Mesothelial cell of epicardium (in vitro differentiated cells): ENCODE data around the gene NR1H2. TPM values are rescaled to one million over a fixed set of nuclear protein-coding genes. Genes with fewer than 3 reads are reported as not detected.
A peak's percentile ranks its signal among the peaks of the same experiment; 100 is the strongest.
"Not testable (repeated sequence)": the region's sequence is repeated elsewhere in the genome, so short reads cannot be mapped to it uniquely, and the experiment has no call there.

ENCODE experiments used
- DNase-seq, 2 experiments: peaks; one replicate each; pipeline ENCODE4 v3.0.0; 2021; ENCODE audit warnings: low spot score in 2 of 2; ENCODE audit not compliant: unreplicated experiment in 2 of 2
- H3K27ac Mint-ChIP-seq: 2 replicates; pipeline ENCODE4 v1.8.0; 2021; ENCODE audit warnings: mixed read lengths
- H3K27me3 Mint-ChIP-seq: 2 replicates; pipeline ENCODE4 v1.8.0; 2021; ENCODE audit warnings: low read depth, mixed read lengths
- H3K36me3 Mint-ChIP-seq: 2 replicates; pipeline ENCODE4 v1.8.0; 2021; ENCODE audit warnings: mixed read lengths
- H3K4me1 Mint-ChIP-seq: 2 replicates; pipeline ENCODE4 v1.8.0; 2021; ENCODE audit warnings: mixed read lengths
- H3K4me3 Mint-ChIP-seq: 2 replicates; pipeline ENCODE4 v1.8.0; 2021; ENCODE audit warnings: mild to moderate bottlenecking, moderate library complexity, mixed read lengths
- H3K9me3 Mint-ChIP-seq: 2 replicates; pipeline ENCODE4 v1.8.0; 2021; ENCODE audit warnings: mixed read lengths
- total RNA-seq: library from RNA; stranded (reverse); gene quantifications from 3 replicates; pipeline ENCODE4 v1.2.1, GENCODE V29; 2021
- TF ChIP-seq, protein P1 (sequence below): fragments of 200-600 bp; sonication (generic); IDR thresholded peaks from one replicate; pipeline ENCODE4 v1.5.0; 2021; ENCODE audit warnings: antibody characterized with exemption; ENCODE audit not compliant: unreplicated experiment

The NR1H2 gene
- total RNA-seq, 1 donor from 2014 or later: 39.1 TPM

DNA sequence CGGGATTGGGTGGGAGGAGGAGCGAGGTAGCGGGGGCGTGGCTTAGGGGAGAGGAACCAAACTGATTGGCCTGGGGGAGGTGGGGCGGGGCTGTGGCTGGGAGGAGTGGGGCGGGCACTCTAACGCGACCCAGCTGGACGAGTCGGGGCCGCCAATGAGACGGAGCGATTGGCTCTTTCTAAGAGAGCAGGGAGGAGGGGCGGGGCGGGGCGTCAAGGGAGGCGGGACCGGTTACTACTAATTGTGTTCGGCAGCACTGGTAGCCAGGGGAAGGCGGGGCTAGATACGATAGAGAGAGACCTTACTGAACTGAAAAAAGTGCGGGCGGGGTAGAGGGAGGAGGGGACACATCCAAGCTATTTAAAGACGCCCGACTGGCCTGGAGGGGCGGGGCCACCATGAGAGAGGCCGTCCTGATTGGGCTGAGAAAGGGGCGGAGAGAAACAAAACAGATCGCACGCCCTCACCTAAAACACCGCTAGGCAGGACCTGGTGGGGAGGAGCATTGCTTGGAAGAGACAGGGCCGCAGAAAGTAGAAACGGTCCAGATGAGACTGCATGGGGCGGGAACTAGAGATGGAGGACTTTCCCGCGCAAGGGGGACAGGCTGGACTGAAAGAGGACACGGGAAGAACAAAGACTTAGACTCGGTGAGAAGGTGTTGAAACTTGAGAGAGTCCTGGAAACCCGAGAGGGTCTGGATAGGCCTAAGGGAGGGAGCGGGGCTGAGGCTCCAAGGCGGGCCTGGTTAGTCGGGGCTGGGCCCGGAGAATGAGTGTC is 46.9 kb upstream of the NR1H2 start, which contains the start of gene KCNC3:
TSS of gene KCNC3 (minus strand) at position 232 of the 780 bp plus-strand sequence. CDS start 295 bp downstream, outside the sequence.
- Mint-ChIP-seq H3K4me3 (peak within 1 kb of the TSS; percentile 80), H3K4me1 (peaks cover 63% of the 10 kb centered on the region), H3K36me3 (no peaks in the 10 kb centered on the region)

DNA sequence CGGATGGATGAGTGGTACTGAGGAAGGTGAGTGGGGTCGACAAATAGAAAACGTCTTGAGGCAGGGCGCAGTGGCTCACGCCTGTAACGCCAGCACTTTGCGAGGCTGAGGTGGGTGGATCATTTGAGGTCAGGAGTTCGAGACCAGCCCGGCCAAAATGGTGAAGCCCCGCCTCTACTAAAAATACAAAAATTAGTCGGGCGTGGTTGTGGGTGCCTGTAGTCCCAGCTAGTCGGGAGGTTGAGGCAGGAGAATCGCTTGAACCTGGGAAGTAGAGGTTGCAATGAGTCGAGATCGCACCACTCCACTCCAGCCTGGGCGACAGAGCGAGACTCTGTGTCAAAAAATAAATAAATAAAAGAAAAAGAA is 46.3 kb upstream of the NR1H2 start:
- Mint-ChIP-seq H3K4me3 (peak overlapping the region; percentile 80), H3K4me1 (peaks cover 57% of the 10 kb centered on the region), H3K27me3 (peaks cover 46% of the 10 kb centered on the region), H3K27ac (peak overlapping the region; percentile 96)
- not testable (repeated sequence) for H3K9me3 Mint-ChIP-seq, H3K36me3 Mint-ChIP-seq, DNase-seq

More for the DNA sequence above, 46.9 kb upstream of the NR1H2 start, which contains the start of gene KCNC3:
- TF ChIP-seq, protein P1, sequence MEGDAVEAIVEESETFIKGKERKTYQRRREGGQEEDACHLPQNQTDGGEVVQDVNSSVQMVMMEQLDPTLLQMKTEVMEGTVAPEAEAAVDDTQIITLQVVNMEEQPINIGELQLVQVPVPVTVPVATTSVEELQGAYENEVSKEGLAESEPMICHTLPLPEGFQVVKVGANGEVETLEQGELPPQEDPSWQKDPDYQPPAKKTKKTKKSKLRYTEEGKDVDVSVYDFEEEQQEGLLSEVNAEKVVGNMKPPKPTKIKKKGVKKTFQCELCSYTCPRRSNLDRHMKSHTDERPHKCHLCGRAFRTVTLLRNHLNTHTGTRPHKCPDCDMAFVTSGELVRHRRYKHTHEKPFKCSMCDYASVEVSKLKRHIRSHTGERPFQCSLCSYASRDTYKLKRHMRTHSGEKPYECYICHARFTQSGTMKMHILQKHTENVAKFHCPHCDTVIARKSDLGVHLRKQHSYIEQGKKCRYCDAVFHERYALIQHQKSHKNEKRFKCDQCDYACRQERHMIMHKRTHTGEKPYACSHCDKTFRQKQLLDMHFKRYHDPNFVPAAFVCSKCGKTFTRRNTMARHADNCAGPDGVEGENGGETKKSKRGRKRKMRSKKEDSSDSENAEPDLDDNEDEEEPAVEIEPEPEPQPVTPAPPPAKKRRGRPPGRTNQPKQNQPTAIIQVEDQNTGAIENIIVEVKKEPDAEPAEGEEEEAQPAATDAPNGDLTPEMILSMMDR: no peak
- Mint-ChIP-seq H3K27me3 (peaks cover 46% of the 10 kb centered on the region), H3K27ac (peak within 1 kb of the TSS; percentile 96), H3K9me3 (no peaks in the 10 kb centered on the region)
- peak; percentile 99 to 100 for DNase-seq

DNA sequence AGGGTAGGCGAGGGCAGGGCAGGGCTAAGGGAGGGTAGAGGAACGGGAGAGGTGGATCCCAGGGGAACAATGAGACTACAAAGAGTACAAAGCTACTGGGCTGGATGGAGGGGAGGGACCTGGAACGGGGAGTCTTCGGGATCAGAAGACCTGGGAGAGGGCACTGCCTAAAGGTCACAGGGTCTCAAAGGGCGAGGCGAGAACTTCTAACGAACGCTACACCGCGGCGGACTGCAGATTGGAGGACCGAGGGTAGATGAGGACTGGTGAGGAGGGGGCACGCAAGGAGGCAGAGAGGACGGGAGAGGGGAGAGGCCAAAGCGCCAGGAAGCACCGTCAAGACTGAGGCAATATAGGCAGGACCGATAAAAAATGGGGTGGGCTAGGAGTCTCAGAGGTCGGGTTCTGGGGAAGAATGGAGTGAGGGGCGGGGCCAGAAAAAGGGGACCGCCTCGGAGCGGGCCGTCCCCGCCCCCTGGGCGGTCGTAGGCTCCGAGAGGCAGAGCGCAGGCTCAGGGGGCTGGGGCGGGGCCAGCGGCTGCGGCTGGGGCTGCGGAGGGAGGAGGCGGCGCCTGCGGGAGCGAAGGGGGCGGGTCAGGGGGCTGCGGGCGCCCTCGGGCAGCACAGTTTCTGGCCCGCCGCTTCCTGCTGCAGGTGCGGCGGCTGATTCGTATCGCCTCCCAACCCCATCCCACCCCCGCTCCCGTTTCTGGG is 45.7 kb upstream of the NR1H2 start:
- H3K36me3 Mint-ChIP-seq: no peaks in the 10 kb centered on the region
- H3K4me1 Mint-ChIP-seq: peaks cover 53% of the 10 kb centered on the region
- DNase-seq: peak; percentile 91 to 93
- peak overlapping the region; percentile 80 for H3K4me3 Mint-ChIP-seq
- peak overlapping the region; percentile 100 for H3K27ac Mint-ChIP-seq
- peaks cover 5% of the 10 kb centered on the region for H3K9me3 Mint-ChIP-seq
- peaks cover 46% of the 10 kb centered on the region for H3K27me3 Mint-ChIP-seq
- TF ChIP-seq, protein P1: no peak

DNA sequence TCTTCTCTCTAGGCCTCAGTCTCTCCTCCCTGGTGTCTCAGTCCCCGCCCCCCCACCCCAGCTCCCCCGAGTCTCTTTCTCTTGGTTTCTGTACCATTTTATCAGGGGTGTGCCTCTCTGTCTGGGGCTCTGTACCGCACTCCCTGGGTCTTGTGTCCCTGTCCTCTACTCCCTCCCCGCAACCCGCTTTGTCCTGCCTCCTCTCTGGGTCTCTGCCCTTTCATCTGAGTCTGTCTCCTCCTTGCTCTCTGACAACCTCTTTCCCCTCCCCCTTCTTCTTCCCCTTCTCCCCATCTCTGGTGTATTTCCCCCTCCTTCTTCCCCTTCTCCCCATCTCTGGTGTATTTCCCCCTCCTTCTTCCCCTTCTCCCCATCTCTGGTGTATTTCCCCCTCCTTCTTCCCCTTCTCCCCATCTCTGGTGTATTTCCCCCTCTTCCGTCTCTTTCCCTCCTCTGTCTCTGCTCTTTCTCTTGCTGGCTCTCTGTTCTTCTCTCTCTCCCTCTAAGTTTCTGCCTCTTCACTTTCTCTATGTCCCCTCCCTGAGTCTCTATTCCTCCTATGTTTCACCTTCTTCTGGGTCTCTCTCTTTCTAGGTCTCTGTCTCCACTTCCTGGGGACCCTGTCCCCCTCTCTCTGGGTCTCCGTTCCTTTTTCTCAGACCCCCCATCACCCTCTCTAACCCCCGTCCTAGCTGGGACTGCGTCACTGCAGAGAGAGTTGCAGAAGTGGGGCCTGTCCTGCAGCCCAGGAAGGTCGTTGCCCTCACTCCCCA is 44.9 kb upstream of the NR1H2 start:
- Mint-ChIP-seq H3K9me3 (peaks cover 10% of the 10 kb centered on the region), H3K27ac (peak overlapping the region; percentile 100), H3K27me3 (peaks cover 40% of the 10 kb centered on the region), H3K36me3 (peaks cover 3% of the 10 kb centered on the region), H3K4me3 (peak overlapping the region; percentile 80), H3K4me1 (peaks cover 47% of the 10 kb centered on the region)
- TF ChIP-seq, protein P1: no peak
- DNase-seq: no peak

DNA sequence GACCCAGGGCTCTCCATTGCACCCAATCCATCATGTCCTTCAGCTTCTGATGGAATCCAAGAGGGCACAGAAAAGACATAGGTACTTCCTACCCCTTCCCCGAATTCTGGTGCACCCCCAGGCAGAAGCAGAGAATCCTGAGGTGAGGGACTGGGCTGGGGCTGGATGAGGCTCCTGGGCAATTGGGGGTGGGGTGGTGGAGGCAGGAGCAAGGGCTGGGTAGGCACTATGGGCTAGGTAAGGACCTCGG is 44.3 kb upstream of the NR1H2 start:
- peaks cover 4% of the 10 kb centered on the region for H3K36me3 Mint-ChIP-seq
- H3K9me3 Mint-ChIP-seq: peaks cover 10% of the 10 kb centered on the region
- no peak for DNase-seq
- H3K4me1 Mint-ChIP-seq: peaks cover 42% of the 10 kb centered on the region
- peaks cover 35% of the 10 kb centered on the region for H3K27me3 Mint-ChIP-seq
- peak overlapping the region; percentile 100 for H3K27ac Mint-ChIP-seq
- TF ChIP-seq, protein P1: no peak
- peak overlapping the region; percentile 80 for H3K4me3 Mint-ChIP-seq
